Urothelium cell line (cell line): ENCODE results near the gene ESR2.
"Not testable (repeated sequence)": the region's sequence is repeated elsewhere in the genome, so short reads cannot be mapped to it uniquely, and the experiment has no call there.

Experiments used
- DNase-seq: peaks from one replicate; pipeline ENCODE4 v3.0.0; 2011; ENCODE audit warnings: low spot score, mixed read lengths
- FAIRE-seq: peaks from 2 replicates; lab custom pipeline; 2011; peaks lifted over from hg19 to GRCh38; lab: Jason Lieb, UNC

Gene ESR2

DNA sequence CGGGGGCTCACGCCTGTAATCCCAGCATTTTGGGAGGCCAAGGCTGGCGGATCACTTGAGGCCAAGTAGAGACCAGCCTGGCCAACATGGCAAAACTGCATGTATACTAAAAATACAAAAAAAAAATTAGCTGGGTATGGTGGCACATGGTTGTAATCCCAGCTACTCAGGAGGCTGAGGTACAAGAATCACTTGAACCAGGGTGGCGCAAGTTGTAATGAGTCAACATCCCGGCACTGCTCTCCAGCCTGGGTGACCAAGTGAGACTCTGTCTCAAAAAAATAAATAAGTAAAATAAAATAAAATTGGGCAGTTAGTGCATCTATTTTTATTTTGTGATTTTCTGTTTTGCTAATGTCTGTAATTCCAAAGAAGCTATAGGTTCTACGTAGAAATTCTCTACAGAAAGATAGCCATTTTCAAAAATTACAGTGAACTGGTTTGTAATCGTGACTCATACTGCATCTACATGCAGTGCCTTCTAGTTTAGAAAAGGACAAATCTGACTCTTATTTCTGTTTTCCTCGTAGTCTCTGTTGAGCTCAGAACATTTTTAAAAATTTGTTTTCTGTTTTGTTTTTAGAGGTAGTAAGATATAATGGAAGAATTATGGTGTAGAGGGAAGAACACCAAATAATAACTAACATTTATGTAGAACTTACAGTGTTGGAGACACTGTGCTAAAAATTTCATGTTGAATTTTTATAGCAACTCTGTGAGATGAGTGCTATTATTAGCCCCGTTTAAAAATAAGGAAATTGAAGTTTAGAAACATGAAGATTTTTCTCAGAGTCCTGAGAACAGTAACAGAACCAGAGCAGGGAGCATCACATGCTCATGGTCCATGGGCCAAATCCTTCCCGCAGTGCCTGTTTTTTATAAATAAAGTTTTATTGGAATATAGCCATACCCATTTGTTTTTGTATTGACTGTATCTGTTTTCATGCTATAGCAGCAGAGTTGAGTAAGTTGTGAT, 240.2 kb downstream of the ESR2 start:
- FAIRE-seq (no peak), DNase-seq (no peak)

DNA sequence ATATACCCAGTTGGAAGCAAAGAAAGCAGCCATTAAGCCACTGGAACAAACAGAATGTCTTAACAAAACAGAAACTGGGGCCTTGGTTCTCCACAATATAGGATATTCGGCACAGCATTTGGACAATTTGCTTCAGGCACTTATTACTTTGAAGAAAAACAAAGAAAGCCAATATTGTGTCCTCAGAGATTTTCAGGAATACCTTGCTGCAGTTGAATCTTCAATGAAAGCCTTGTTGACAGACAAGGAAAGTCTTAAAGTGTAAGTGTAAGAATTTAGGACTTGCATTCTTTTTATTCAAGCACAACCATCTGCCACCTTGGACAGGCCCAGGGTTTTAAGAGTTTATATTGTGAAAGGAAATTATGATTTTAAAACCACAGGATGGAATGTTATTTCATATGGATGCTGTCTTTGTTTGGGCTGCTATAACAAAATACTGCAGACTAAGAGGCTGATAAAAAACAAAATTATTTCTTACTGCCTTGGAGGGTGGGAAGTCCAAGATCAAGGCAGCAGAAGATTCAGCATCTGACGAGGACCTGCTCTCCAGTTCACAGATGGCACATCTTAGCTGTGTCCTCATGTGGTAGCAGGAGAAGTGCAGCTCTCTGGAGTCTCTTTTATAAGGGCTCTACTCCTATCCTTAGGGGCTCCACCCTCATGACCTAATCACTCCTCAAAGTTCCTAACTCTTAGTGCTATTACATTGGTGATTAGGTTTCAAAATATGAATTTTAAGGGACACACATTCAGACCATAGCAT, 244.4 kb downstream of the ESR2 start:
- FAIRE-seq (peak; percentile 94), DNase-seq (no peak)

DNA sequence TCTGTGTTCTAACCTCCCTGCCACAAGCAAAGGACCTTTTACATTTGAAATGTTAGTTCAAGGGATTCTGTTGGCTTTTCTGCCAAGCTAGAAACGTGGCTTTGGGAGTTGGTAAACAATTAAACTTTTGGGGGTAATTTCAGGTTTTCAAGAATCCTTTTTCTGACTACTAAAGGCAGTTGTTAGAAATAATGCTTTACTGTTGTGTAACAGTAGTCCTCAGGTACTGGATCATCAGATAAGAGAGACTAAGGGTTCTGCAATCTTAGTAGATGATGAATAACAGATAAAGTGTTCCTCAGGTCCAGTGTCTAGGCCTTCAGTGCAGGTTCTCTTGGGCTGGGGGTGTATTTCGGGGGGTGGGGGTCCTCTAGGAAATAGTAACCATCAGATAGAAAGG, 249.1 kb downstream of the ESR2 start:
- no peak for FAIRE-seq
- no peak for DNase-seq

- FAIRE-seq: not testable (repeated sequence)
Measured at GRCh38 chr14:64043296-64043695, 250.9 kb downstream of the ESR2 start.

GRCh38 chr14:64040044-64040443, 254.1 kb downstream of the ESR2 start:
- no peak for FAIRE-seq
- DNase-seq: no peak

More at GRCh38 chr14:64043296-64043695, 250.9 kb downstream of the ESR2 start:
- DNase-seq: not testable (repeated sequence)

GRCh38 chr14:64038841-64039542, 255.2 kb downstream of the ESR2 start:
- FAIRE-seq (peak; percentile 95), DNase-seq (no peak)

- FAIRE-seq, DNase-seq: not testable (repeated sequence)
Measured at GRCh38 chr14:64037869-64038745, 256.1 kb downstream of the ESR2 start.

DNA sequence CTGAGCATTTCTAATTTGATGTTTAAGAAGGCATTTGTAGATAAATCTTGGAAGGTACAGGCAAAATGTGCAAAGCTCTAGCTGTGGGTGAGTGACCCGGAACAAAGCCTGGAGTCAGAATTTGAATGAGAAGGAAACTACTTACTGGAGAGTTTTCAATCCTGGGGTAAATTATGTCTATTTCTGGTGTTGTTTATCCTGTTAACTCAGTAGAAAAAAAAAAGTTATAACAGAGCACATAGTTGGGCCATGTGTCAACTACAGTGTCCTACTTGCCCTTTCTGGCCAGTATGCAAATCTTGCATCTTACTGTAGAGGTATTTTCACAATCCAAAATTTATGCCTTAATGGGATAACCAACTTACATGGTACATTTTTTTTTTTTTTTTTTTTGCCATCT, 259.0 kb downstream of the ESR2 start:
- DNase-seq: no peak
- no peak for FAIRE-seq
